ENCODE data around the gene PARM1. TPM values are rescaled to one million over a fixed set of nuclear protein-coding genes. Genes with fewer than 3 reads are reported as not detected.
"Not testable (repeated sequence)": the region's sequence is repeated elsewhere in the genome, so short reads cannot be mapped to it uniquely, and the experiment has no call there.

PARM1 gene
- total RNA-seq, 1 donor from 2014 or later: 29.5 TPM

DNA sequence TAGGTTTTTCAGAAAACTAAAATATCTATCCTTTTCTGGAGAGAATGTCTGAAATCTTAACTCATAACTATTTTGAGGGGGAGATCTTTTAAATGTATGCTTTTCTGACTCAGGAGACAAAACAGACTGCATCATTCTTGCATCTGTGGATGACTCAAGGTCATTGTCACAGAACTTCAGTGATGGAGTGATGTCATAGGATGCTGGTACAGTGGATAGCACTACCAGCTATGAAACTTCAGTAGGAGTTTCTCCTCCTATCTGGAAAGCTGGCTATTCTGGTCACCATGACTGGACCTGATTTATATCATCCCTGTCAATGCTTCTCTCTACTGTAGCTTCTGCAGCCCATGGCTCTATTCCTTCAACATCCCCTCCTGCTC, 50.3 kb downstream of the PARM1 start:
- DNase-seq: no peak

DNA sequence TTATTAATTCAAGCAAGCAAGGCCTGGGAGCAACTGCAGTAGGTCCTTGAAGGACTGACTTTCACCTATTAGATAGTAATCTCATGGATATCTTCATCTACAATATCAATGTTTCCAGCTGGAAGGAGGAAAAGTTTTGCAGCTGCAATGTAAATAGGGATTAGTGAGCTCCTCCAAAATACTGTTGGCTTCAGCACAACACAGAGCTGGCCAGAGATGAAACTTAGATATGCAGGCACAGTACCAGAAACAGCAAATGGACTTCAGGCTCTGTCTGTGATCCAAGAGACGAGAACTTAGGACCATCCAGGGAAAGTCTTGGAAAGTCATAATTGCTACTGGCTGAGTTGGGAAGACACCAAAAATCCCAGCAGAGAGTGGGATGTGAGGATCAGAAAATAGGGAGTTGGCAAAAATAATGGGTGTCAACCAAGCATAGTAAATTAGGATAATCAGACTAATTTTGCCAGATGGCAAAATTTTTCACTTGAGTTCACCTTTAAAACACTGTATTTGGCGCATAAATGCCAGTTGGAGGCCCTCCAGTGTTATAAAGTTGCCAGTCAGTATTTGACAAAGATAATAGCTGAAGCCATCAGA, 57.5 kb downstream of the PARM1 start:
- DNase-seq: peak; percentile 88

DNA sequence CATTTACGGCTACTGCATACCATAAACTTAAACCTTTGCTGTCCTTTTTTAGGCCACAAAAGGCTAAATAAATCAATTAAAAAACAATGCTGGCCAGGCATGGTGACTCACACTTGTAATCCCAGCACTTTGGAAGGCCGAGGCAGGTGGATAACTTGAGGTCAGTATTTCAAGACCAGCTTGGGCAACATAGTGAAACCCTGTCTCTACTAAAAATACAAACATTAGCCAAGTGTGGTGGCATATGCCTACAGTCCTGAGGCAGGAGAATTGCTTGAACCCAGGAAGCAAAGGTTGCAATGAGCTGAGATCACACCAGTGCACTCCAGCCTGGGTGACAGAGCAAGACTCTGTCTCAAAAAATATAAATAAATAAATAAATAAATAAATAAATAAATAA, 61.5 kb downstream of the PARM1 start:
- not testable (repeated sequence) for DNase-seq

DNA sequence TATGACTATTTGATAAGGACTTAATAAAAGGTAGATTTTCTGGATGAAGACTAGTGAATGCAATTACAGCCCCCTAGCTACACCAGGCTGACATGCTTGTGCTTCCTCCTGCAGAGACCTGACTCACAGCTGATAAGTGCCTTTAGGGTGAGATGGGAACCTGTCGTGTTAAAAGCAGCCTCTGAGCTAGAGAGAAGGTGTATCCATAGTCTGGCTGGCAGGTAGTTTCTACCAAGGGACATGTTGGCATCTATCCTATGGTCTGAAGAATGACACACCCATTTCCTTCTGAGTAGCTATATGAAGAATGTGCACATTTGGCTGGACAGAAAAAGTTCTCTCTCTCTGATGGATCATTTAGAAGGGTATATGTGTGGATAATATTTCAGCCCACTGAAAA, 64.1 kb downstream of the PARM1 start:
- no peak for DNase-seq

DNA sequence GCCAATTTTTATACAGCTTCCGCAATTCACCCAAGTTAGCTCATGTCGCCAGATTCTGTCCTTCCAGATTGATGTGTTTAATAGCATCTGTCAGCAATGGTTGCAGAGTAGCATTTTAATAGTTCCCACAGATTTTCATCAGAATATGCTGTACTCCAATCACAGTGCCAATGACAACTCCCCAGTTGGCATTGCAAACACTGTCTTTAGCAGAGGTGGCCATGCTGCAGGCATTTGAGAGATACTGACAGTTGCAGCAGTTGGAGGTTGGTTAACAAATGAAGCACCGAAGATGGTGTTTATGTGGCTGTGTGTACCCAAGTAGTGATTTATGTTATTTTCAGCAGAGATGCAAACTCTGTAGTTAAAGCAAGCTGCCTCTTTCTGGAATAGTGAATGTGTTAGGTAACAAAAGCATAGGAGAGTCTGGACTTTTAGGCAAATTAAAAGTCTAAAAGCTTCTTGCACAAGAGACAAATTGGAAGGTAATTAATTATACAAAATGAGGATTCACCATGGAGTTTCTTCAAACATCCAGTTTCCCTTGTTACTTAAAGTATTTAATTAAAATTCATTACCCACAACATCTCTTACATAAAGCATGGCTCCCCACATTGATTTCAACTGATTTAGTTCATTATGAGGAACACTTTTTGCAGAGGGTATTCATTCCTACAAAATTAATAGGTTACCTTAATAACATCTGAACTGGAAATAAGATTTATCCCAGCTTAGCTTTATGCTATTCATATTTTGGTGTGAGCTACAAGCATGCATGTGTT, 65.2 kb downstream of the PARM1 start:
- DNase-seq: no peak

DNA sequence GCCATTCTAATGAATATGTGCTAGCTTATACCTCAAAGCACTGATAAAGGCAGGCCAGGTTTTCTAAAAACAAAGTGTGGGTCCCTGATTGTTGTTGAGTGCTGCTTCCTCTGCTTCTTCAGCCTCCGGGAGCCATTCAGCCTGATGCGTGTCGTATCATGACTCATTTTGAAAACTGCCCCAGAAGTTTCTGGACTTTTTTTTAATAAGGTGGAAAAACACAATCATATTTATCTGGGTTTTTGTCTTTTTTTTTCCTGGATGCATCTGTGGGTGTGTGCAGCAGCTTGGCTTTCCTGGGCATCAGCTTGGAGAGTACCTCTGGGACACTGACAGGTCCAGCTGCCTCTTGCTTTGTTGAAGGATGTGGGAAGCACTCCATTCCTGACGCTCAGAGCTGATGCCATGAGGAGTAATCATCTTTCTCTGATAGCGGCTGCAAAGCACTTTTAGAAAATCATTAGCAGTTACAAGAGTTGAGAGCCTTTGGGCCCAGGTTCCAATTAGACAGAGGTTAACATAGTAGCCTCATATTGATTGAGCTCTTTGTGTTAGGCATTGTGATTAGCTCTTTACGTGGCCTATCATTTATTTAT, 66.9 kb downstream of the PARM1 start:
- no peak for DNase-seq

DNA sequence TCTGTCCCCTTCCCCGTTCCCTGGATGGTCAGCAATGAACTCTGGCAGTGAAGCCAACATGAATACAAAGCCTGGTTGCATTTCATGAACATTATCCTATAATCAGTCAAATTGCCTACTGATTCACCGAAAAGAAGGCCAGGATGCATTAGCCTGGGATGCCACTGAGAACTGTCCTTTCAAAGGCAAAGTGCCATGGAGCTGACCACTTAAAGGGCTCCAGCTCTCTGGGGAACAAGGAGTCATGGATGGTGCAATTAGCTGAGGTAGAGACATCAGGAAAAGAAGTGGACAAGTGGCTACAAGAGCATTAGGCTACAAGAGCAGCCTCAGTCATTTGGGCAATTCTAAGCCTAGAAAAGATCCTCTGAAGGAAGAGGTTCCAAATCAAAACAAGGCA, 69.0 kb downstream of the PARM1 start:
- DNase-seq: no peak

DNA sequence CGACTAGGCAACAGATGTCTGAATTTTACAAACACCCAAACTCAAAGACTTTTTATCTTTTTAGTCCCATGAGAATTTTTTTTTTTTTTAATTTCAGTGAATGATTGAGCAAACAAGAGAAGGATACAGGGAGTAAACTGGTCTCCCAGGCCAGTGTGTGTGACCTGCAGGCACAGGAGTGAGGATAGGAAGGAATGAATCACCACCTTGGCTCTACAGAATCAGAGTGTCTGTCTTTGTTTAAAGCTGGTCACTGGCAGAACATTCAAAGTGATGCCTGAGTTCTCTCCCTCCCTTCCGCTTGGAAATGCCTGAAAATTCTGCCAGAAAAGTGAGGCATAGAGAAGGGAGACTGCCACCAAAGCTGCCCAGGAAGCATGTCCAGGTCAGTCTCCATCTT, 69.5 kb downstream of the PARM1 start:
- DNase-seq: no peak

DNA sequence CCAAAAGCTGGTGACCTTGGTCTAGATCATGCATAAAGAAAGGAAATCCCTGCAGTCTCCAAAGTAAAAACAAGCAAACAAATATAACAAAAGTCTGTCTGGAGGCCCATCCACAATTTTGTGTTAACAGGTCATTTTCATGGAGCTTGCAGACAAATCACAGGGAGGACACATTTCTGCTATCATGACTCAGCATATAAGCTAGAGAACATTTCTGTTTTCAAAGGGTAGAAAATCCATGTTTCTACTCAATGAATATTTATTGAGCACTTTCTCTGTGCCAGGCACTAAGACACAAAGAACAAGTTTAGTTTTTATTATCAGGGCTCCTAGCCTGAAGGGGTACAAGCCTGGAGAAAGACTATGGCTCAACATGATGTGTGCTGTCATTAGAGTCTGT, 71.1 kb downstream of the PARM1 start:
- DNase-seq: no peak

DNA sequence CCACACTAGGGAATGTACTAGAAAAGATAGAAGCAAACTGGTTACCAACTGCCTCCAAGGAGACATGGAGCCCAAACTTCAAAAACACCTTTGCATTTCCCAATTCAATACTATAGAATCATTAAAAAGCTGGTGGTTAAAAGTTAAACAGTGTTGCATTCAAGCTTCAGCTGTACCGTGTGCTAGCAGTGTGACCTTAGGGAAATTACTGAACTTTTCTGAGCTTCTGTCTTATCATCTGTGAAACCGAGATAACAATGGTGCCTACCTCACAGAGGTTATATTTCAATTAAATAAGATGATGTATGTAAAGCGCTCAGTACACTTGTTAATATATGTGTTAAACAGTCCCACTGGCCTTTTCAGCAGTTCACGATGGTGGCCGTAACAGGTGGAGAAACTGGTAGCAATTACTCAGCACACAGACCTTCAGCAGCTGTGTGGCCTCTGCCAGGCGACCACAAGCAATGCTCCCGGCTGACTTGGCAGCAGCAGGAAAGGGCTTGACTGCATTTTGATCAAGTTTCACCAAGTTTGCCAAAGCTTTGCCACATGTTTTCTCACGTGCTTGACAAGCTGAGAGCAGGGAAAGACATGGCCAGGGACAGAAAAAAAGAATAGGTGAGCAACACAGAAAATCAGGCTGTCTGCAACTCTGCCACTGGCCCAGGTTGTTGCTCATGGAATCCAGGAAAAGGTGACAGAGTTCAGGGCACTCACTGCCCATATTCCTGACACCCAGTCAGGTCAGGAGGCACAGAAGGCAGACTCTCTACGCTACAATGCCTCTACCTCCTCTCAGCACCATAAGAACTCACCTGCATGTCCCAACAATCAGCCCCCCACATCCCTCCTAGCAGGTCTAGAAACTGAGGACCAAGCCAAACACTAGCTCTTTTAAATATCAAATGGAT, 72.1 kb downstream of the PARM1 start:
- DNase-seq: peak; percentile 95

DNA sequence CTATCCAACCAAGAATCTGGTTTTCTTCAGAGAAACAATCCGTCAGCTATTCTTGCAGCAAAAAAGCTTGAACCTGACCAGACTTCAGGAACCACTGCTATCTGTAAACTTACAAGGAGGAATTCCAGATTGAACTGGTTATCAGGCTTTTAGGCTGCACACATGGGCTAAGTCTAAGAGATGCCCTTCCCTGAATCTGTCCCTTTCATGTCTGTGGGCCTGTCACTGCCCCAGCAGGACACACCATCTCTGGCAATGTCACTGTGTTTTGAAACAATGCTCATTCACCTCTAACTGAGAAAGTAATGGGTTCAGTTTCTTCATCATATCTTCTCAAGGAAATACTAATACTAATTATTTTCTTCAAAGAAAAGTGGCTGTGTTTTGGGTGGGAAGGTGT, 72.8 kb downstream of the PARM1 start:
- DNase-seq: no peak

DNA sequence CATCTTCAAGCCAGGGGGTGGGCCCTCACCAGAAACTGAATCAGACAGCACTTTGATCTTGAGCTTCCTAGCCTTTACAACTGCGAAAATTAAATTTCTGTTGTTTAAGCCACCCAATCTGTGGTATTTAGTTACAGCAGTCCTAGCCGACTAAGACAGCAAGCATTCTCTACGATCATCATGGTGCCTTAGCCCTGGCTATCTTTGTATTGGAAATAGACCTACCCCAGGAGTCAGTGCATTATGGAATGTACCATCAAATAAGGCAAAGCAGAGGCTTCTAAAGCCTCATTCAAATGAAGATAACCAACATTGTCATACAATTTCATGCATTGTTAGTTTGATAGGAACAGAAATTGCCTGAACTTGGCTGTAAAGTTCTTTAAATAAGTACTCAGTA, 75.0 kb downstream of the PARM1 start:
- DNase-seq: no peak

DNA sequence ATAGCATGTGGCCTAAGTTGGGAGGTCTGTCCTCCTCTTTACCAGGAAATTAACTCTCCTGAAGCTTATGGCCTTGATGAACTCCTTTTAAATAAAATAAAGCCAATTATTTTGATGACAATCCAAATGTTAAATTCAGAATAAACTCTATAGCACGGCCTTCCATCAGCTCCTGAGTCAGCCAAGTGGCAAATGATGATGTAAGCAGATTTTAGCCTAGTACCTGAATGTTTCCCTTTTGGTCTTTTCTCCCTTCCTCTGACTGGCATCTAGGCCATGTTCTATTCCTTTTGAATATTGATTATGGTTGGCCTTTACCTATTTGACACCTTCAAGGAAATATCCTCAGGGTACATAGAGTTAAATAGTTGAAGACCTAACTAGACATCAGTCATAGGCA, 76.2 kb downstream of the PARM1 start:
- DNase-seq: no peak

DNA sequence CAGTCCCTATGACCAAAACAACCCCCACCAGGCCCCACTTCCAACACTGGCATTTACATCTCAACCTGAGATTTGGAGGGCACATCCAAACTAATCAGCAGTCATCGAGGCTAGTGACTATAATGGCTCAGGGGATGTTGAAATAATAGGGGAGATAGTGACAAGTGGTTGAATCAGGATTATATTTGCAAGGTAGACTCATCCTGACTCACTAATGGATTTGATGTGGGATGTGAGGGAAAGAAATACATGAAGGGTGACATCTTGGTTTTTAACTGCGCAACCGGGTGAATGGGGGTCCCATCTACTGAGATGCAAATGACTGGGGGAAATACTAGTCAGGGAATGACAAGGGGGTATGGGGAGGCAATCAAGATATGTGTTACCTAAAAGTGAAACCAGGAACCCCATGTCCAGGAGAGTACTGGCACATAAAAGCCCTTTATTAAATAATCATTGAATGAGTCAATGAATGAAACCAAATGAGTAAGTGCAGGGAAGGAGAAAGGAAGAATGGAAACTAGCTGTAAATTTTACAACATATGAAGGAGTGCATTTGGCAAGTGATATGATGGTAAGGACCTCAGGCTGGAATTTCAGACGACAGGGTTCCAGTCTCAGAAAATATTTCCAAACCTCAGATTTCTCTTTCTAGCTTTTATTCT, 78.3 kb downstream of the PARM1 start:
- no peak for DNase-seq

DNA sequence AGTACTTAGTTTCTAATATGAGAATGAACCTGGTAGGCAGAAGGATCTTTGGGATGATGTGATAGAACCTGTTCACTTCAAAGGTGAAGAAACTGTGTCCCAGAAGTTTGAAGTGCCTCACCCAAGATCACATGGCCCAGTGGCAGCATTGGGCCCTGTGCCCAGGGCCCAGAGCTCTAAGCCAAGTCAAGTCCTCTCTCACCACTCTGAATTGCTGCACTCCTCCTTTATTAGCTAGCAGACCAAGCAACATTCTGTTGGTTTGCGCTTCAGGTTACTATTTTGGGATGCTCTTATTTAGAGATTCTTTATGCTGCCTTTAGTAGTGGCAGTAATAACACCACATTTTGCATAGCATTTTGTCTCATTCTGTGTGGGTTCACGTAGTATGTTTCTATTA, 82.7 kb downstream of the PARM1 start:
- DNase-seq: no peak

DNA sequence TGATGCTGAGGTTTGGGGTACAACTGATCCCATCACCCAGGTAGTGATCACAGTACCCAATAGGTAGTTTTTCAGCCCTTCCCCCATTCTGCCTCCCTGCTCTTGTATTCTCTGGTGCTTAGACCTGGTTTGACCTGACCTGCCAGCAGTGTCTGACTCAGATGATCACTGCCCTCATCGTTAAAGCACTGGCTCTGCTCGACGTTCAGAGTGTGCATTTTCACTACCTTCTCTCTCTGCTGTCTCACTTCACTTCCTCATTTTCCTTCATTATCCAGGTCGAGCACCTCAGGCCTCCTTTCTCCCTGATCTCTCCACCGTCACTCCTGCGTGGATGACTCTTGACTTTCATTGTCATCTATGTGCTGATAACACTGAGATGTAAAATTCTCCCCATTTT, 83.6 kb downstream of the PARM1 start:
- no peak for DNase-seq

DNA sequence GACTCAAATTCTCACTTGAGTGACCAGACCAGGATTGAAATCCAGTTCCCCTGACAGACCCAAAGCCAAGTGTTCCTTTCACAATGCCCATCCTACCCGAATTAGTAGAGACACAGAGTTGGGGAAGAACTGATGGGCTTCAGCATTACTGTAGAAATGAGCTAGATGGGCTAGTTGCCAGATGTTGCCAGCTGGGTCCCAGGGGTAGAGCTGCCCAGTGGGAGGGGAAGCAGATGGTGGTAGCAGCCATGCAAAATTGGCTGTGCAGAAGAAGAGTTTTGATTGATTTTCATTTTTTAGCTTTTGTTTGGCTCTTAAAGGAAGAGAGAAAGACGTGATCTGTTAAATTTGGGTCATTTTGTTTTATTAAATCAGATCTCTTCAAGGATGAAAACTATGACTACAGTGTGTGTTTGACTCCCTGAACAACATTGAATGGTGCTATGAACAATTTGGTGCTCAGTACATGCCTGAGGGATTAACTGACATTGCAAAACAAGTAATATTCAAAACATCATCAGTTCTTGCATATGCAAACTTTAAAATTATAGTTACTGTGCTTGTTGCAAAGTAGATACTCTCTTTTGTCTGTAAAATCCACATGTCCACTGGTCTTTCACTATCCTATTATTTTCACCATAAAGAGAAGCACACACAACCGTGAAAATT, 86.0 kb downstream of the PARM1 start:
- no peak for DNase-seq

DNA sequence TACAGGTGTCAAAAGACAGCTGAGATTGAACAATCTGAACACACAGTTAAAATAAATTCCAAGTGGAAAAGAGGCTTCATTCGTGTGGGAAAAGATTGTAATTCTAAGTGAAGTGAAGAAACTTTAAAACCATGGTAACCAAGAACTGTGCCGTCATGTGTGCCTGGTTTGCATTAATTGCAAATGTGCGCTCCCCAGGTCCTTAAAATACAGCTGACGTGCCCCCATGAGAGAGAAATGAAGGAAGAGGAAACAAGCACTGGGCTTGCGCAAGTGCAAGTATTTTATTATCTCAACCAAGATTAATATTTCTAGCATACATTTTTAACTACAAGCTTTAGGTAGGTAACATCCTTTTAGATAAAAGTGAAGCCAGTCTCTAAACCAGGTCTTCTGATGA, 92.5 kb downstream of the PARM1 start:
- DNase-seq: no peak

DNA sequence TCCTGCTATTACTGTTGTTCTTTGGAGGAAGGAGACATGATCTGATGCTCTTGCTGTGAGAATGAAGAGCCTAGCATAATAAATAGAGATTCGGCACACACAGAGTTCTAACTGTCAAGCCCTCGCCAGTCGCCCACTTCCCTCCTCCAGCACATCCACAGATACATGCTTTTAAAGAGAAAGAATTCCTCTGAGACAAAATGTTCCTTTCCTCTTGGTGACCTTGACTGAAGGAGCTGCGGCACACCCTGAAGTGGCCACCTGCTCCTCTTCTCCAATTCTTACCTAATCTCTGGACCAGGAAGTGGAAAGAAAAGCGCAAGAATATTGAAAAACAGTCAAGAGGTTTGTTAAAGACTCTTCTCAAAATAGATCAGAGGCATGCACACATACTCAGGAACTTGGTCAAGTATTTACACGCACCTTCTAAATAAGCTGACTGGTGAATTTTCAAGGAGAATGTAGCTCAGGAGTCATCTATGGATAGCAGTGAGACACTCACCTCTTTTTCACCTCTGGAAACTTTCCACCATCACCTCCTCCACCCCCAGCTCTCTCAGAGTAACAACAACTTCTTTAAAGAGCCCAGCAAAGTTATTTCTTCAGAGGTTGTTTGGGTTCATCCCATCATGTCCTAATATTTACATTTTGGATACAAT, 95.4 kb downstream of the PARM1 start:
- DNase-seq: no peak

DNA sequence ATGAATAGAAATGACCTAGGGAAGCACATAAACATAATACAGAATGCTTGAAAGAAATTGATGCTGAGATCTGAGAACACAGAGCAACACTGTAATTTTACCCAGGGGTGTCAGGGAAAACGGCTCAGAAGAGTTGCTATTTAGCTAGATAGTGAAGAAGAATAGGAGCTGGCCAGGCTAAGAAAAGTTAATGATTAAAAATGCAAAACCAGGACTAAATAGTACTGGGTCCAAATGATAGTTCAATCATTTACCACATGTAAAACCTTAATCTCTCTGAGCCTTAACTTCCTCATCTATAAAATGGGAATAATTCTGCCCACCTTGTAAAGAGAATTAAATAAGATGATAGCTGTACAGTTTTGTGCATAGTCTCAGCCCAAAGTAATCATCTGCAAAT, 97.1 kb downstream of the PARM1 start:
- no peak for DNase-seq

DNA sequence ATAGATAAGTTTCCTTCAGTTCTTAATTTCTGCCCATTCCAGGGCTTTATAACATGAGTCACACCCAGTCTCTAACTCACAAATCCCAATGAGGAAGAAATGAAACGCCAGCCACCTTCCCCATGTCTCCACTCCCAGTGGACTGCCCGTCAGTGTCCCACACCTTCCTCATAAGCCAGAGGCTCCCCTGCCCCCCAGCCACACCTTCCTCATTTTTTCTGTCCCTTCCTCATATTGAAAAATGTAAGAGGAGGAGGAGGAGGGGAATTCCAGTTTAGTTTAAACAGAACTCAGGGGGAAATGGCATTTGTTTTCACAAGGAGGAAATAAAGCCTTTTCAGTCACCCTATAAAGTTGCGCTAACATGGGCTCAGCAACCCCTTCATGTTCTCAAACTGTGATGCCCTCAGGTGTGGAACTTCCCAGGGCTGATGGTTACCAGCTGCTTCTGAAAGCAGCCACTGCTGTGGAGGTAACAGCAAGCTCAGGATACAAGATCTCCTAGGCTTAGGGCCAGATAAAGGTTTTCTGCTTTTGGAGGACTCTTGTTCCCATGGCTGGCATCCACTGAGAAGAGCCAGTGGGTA, 97.8 kb downstream of the PARM1 start:
- no peak for DNase-seq

All from tongue (tissue), 2 donors.